OCI-LY7 (cell line): ENCODE results near the gene FIBP. TPM values are rescaled to one million over a fixed set of nuclear protein-coding genes. Genes with fewer than 3 reads are reported as not detected.

Experiments
- BruUV-seq: library from RNA; stranded (reverse); fragments of 400-500 nt; replicated peaks from 2 replicates; lab custom pipeline; 2021; lab: Mats Ljungman, UMichigan
- CTCF ChIA-PET: fragments of 300-600 bp; sonication (Branson Sonifier 250); formaldehyde crosslinking; loops from one replicate; lab custom pipeline; 2022; ENCODE audit warnings: antibody characterized with exemption; ENCODE audit not compliant: unreplicated experiment; lab: Charles Lee
- POLR2A ChIA-PET: fragments of 300-600 bp; sonication (Branson Sonifier 250); formaldehyde crosslinking; loops from one replicate; lab custom pipeline; 2022; ENCODE audit warnings: antibody characterized with exemption; lab: Charles Lee
- DNase-seq: peaks from one replicate; pipeline ENCODE4 v3.0.0-alpha.2; 2015; ENCODE audit warnings: low spot score
- H2AFZ ChIP-seq: fragments of 200-600 bp; sonication (generic), shearing (Covaris generic); 2 replicates; pipeline ENCODE4 v1.6.1; 2014; ENCODE audit warnings: mild to moderate bottlenecking, antibody characterized with exemption, low read length, moderate library complexity
- H3K27ac ChIP-seq: fragments of 200-600 bp; sonication (generic); 2 replicates; pipeline ENCODE4 v1.5.1; 2014; ENCODE audit warnings: mixed run types, low read depth, mild to moderate bottlenecking, moderate library complexity, low read length, inconsistent platforms; ENCODE audit not compliant: poor library complexity, severe bottlenecking
- H3K36me3 ChIP-seq: fragments of 200-600 bp; sonication (generic); 2 replicates; pipeline ENCODE4 v1.6.1; 2014; ENCODE audit warnings: mild to moderate bottlenecking, antibody characterized with exemption, low read length, moderate library complexity, mixed read lengths; ENCODE audit not compliant: insufficient read depth
- H3K4me1 ChIP-seq: fragments of 200-600 bp; sonication (generic); 2 replicates; pipeline ENCODE4 v1.5.1; 2014; ENCODE audit warnings: mild to moderate bottlenecking, low read length; ENCODE audit not compliant: insufficient read depth, poor library complexity, severe bottlenecking
- H3K4me2 ChIP-seq: fragments of 200-600 bp; sonication (generic); 2 replicates; pipeline ENCODE4 v1.6.1; 2014; ENCODE audit warnings: mild to moderate bottlenecking, low read length
- H3K4me3 ChIP-seq: fragments of 200-600 bp; sonication (generic); 2 replicates; pipeline ENCODE4 v1.5.1; 2014; ENCODE audit warnings: mild to moderate bottlenecking, low read depth, low read length; ENCODE audit not compliant: poor library complexity, severe bottlenecking
- H3K79me2 ChIP-seq: fragments of 200-600 bp; sonication (generic); 2 replicates; pipeline ENCODE4 v1.6.1; 2016; ENCODE audit warnings: low read depth, mild to moderate bottlenecking, low read length, moderate library complexity, mixed read lengths; ENCODE audit not compliant: insufficient read depth
- H3K9me2 ChIP-seq: fragments of 200-600 bp; sonication (generic); 2 replicates; pipeline ENCODE4 v1.6.1; 2016; ENCODE audit warnings: mild to moderate bottlenecking, low read length, mixed read lengths; ENCODE audit not compliant: insufficient read depth
- H3K9me3 ChIP-seq: fragments of 200-600 bp; sonication (generic); 2 replicates; pipeline ENCODE4 v1.6.1; 2014; ENCODE audit warnings: mild to moderate bottlenecking, mixed run types, low read length, mixed read lengths
- H4K20me1 ChIP-seq: fragments of 200-600 bp; sonication (generic); 2 replicates; pipeline ENCODE4 v1.6.1; 2014; ENCODE audit warnings: mild to moderate bottlenecking, antibody characterized with exemption, low read length, moderate library complexity, mixed read lengths; ENCODE audit not compliant: insufficient read depth
- EZH2phosphoT487 ChIP-seq: fragments of 200-600 bp; sonication (generic); IDR thresholded peaks from 2 replicates; pipeline ENCODE4 v1.6.1; 2018; ENCODE audit warnings: low read depth, borderline replicate concordance, mild to moderate bottlenecking, mixed run types, antibody characterized with exemption, low read length, moderate library complexity, mixed read lengths
- intact Hi-C: fragments of 100-400 bp; cut with micrococcal nuclease; formaldehyde crosslinking; loops from one replicate; pipeline ENCODE4 v1.10.0; 2022; ENCODE audit not compliant: unreplicated experiment
- total RNA-seq, 2 experiments: library from RNA; depleted of rRNA in 1 of 2; stranded (reverse); fragments of >200 nt in 1 of 2; shearing (Covaris generic) in 1 of 2; gene quantifications; 2 replicates each; pipeline ENCODE4 v1.2.3, GENCODE V29; 2014 to 2022
- TF ChIP-seq, protein P1 (sequence below): fragments of 200-600 bp; sonication (generic); conservative IDR thresholded peaks from 2 replicates; pipeline ENCODE4 v1.5.1; 2014; ENCODE audit warnings: mild to moderate bottlenecking, antibody characterized with exemption, low read length, moderate library complexity, mixed read lengths

Gene FIBP
- total RNA-seq, 2 experiments from 2014 or later = 97.3 to 184 TPM

DNA sequence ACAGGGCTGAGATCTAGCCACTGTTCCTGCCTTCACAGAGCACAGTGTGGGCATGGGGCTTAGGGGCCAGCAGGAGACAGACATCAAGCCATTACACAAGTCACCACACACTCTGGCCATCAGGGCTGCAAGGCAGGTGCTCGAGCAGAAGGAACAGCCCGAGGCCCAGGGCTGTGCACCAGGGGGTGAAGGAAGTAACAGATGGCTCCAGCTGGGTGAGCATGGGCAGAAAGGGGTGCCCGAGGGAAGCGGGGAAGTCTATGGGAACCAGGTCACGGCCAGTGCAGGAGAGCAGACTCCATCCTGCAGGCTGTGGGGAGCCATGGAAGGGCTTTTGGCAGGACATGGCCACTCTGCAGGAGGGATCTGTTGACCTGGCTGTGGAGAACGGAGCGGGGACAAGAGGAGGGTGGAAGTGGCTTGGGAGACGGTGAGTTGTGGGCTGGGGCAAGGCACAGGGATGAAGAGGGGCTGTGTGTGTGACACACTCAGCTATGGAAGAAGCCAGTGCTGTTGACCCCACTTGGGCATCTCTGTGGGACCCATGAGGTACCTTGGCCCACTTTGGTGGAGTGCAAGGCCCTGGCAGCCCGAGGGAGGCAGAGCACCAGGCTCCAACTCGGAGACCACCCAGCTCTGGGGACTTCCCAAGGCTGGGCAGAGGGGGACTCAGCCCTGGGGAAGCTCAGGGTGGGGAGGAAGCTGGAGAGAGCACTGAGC, 27.0 kb upstream of the FIBP start:
- CTCF ChIA-PET = no interaction called here
- no peak overlapping the region for H3K4me2 ChIP-seq
- H2AFZ ChIP-seq = no peak overlapping the region
- H3K79me2 ChIP-seq = peaks cover 11% of the 10 kb centered on the region; the same call in 1 of the 2 replicates
- no peaks in the 10 kb centered on the region for H3K36me3 ChIP-seq
- no TSS peak for BruUV-seq
- POLR2A ChIA-PET = interaction anchor here (1.0 kb wide), 1 partner anchor 27 kb away, joined by 6 read pairs; the partner anchor contains the start of gene FIBP
- TF ChIP-seq, protein P1, sequence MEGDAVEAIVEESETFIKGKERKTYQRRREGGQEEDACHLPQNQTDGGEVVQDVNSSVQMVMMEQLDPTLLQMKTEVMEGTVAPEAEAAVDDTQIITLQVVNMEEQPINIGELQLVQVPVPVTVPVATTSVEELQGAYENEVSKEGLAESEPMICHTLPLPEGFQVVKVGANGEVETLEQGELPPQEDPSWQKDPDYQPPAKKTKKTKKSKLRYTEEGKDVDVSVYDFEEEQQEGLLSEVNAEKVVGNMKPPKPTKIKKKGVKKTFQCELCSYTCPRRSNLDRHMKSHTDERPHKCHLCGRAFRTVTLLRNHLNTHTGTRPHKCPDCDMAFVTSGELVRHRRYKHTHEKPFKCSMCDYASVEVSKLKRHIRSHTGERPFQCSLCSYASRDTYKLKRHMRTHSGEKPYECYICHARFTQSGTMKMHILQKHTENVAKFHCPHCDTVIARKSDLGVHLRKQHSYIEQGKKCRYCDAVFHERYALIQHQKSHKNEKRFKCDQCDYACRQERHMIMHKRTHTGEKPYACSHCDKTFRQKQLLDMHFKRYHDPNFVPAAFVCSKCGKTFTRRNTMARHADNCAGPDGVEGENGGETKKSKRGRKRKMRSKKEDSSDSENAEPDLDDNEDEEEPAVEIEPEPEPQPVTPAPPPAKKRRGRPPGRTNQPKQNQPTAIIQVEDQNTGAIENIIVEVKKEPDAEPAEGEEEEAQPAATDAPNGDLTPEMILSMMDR = no peak
- TF ChIP-seq EZH2phosphoT487 = no peak
- H4K20me1 ChIP-seq = no peaks in the 10 kb centered on the region
- no peak overlapping the region for H3K4me3 ChIP-seq
- no peaks in the 10 kb centered on the region for H3K9me3 ChIP-seq
- DNase-seq = no peak
- no peaks in the 10 kb centered on the region for H3K9me2 ChIP-seq
- H3K27ac ChIP-seq = no peak overlapping the region
- intact Hi-C loops = no loop called here
- H3K4me1 ChIP-seq = peaks cover 15% of the 10 kb centered on the region

DNA sequence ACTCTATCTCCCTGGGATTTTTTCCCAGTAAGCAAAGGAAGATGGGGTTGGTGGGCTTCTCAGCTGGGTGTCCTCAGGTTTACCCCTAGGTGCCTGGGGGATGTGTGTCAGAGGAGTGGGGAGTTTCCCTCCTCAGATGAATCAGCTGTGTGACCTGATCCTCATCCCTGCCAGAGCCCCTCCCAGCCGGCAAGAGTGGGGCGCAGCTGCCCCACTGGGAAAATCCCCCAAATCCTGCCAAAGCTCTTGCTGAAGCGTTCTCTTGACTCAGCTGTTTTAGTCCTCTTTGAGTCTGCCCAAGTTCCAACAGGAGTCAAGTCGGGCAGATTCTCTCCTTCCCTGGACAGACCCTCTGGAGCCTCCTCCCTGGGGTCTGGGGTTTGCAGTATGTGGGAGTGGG, 24.6 kb upstream of the FIBP start:
- CTCF ChIA-PET = no interaction called here

More for the DNA sequence above, 24.6 kb upstream of the FIBP start:
- no peaks in the 10 kb centered on the region for H4K20me1 ChIP-seq
- H3K4me1 ChIP-seq = peaks cover 8% of the 10 kb centered on the region
- H2AFZ ChIP-seq = no peak overlapping the region
- H3K4me3 ChIP-seq = no peak overlapping the region
- no peaks in the 10 kb centered on the region for H3K9me2 ChIP-seq
- no peak overlapping the region for H3K4me2 ChIP-seq
- TF ChIP-seq, protein P1 = no peak
- intact Hi-C loops = no loop called here
- POLR2A ChIA-PET = interaction anchor here (1.4 kb wide), 1 partner anchor 11 kb away, joined by 3 read pairs; no protein-coding TSS in a partner anchor
- H3K9me3 ChIP-seq = no peaks in the 10 kb centered on the region
- DNase-seq = no peak
- H3K79me2 ChIP-seq = peaks cover 5% of the 10 kb centered on the region; the same call in 1 of the 2 replicates
- no peak overlapping the region for H3K27ac ChIP-seq
- BruUV-seq = no TSS peak
- H3K36me3 ChIP-seq = no peaks in the 10 kb centered on the region
